Sigmoid colon (tissue), 7 donors: ENCODE data around the gene TLCD1. TPM values are rescaled to one million over a fixed set of nuclear protein-coding genes. Genes with fewer than 3 reads are reported as not detected.
A peak's percentile ranks its signal among the peaks of the same experiment; 100 is the strongest.

ENCODE experiments used
- DNase-seq: peaks from one replicate; pipeline ENCODE4 v3.0.0-alpha.2; 2019
- H3K27ac ChIP-seq, 4 donors: fragments of 200-600 bp; sonication (generic); one replicate each; pipeline ENCODE4 v1.5.1; 2016 to 2019; ENCODE audit warnings: mild to moderate bottlenecking in 1 of 4
- H3K27me3 ChIP-seq, 3 donors: fragments of 200-600 bp; sonication (generic); one replicate each; pipeline ENCODE4 v1.5.1; 2019; ENCODE audit warnings: mild to moderate bottlenecking in 1 of 3
- H3K36me3 ChIP-seq, 4 donors: fragments of 200-600 bp; sonication (generic); one replicate each; pipeline ENCODE4 v1.5.1; 2016 to 2019
- H3K4me1 ChIP-seq, 4 donors: fragments of 200-600 bp; sonication (generic); one replicate each; pipeline ENCODE4 v1.5.1; 2017 to 2019
- H3K4me3 ChIP-seq, 4 donors: fragments of 200-600 bp; sonication (generic); one replicate each; pipeline ENCODE4 v1.5.1; 2017 to 2019; ENCODE audit warnings: mild to moderate bottlenecking in 2 of 4, moderate library complexity in 1 of 4
- H3K9me3 ChIP-seq, 4 donors: fragments of 200-600 bp in 3 of 4; sonication (generic) in 3 of 4; one replicate each; pipeline versions ENCODE4 v1.5.1 to v1.6.1; 2013 to 2019
- EP300 ChIP-seq, 4 donors: sonication (generic); formaldehyde crosslinking; IDR thresholded peaks; one replicate each; pipeline ENCODE4 v1.6.1; 2017; ENCODE audit warnings: antibody characterized with exemption in 4 of 4
- POLR2A ChIP-seq, 2 donors: fragments of 450-650 bp; IDR thresholded peaks; one replicate each; pipeline ENCODE4 v1.6.1; 2016; ENCODE audit warnings: antibody characterized with exemption in 2 of 2, mild to moderate bottlenecking in 2 of 2, moderate library complexity in 2 of 2
- POLR2AphosphoS5 ChIP-seq, 4 donors: sonication (generic); formaldehyde crosslinking; IDR thresholded peaks; one replicate each; pipeline ENCODE4 v1.6.1; 2017; ENCODE audit warnings: antibody characterized with exemption in 4 of 4
- WGBS, 2 donors: extraction: QIAGEN DNeasy Blood & Tissue Kit; methylation state at CpG; one replicate each; pipeline ENCODE4 v1.1.7; 2013; 5-methylcytosine and 5-hydroxymethylcytosine counted together
- intact Hi-C: fragments of 100-400 bp; cut with DNase I; formaldehyde crosslinking; loops from one replicate; pipeline ENCODE4 v1.15.1; 2023
- polyA plus RNA-seq, 3 donors: library from polyadenylated mRNA; stranded (reverse); fragments of 200-250 nt; gene quantifications; one replicate each; pipeline ENCODE4 v1.2.3, GENCODE V29; 2013
- total RNA-seq, 4 donors: library from RNA; depleted of rRNA; stranded (reverse); fragments of >200 nt; gene quantifications; one replicate each; pipeline ENCODE4 v1.1.0, GENCODE V29; 2016
- TF ChIP-seq, protein P1 (sequence below), 4 experiments: fragments of 450-650 bp in 3 of 4; fragments of 200-600 bp in 1 of 4; IDR thresholded peaks; one replicate each; pipeline ENCODE4 v1.5.1; 2016 to 2019; ENCODE audit warnings: antibody characterized with exemption in 4 of 4, mild to moderate bottlenecking in 3 of 4, moderate library complexity in 2 of 4
- donor health status: healthy with polysubstance abuse.
- donor health status: Bipolar disorder and iron deficiency.
- donor health status: healthy.

Gene TLCD1
- total and polyA plus RNA-seq, 7 donors: 0.66 to 14.2 (median 2.1) TPM; not detected in 2

- TF ChIP-seq POLR2A (IDR thresholded peaks at IDR 0.05) (no peak), EP300 (IDR thresholded peaks at IDR 0.05) (no peak), POLR2AphosphoS5 (IDR thresholded peaks at IDR 0.05) (no peak)
- TF ChIP-seq, protein P1, sequence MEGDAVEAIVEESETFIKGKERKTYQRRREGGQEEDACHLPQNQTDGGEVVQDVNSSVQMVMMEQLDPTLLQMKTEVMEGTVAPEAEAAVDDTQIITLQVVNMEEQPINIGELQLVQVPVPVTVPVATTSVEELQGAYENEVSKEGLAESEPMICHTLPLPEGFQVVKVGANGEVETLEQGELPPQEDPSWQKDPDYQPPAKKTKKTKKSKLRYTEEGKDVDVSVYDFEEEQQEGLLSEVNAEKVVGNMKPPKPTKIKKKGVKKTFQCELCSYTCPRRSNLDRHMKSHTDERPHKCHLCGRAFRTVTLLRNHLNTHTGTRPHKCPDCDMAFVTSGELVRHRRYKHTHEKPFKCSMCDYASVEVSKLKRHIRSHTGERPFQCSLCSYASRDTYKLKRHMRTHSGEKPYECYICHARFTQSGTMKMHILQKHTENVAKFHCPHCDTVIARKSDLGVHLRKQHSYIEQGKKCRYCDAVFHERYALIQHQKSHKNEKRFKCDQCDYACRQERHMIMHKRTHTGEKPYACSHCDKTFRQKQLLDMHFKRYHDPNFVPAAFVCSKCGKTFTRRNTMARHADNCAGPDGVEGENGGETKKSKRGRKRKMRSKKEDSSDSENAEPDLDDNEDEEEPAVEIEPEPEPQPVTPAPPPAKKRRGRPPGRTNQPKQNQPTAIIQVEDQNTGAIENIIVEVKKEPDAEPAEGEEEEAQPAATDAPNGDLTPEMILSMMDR (IDR thresholded peaks at IDR 0.05): no peak
- Histone ChIP-seq H3K4me3 (no peak overlapping the region), H3K27ac (peak overlapping the region; percentile 20 to 90 (median 86)), H3K27me3 (no peaks in the 10 kb centered on the region), H3K4me1 (peaks cover 0 to 50% (median 44%) of the 10 kb centered on the region in 4 donors), H3K36me3 (peaks cover 0 to 9% (median 4%) of the 10 kb centered on the region in 4 donors), H3K9me3 (no peaks in the 10 kb centered on the region)
- intact Hi-C loops: no loop called here
- 15 to 55% methylated on average over 7 of the region's 7 CpGs for WGBS, 2 donors
- DNase-seq: no peak
These were observed 21.1 kb upstream of the TLCD1 start for GRCh38 chr17:28747051-28747691.

- TF ChIP-seq, protein P1 (IDR thresholded peaks at IDR 0.05): no peak
- TF ChIP-seq POLR2A (IDR thresholded peaks at IDR 0.05) (no peak), EP300 (IDR thresholded peaks at IDR 0.05) (no peak), POLR2AphosphoS5 (IDR thresholded peaks at IDR 0.05) (no peak)
These were observed 20.6 kb upstream of the TLCD1 start for GRCh38 chr17:28746611-28747050.

DNA sequence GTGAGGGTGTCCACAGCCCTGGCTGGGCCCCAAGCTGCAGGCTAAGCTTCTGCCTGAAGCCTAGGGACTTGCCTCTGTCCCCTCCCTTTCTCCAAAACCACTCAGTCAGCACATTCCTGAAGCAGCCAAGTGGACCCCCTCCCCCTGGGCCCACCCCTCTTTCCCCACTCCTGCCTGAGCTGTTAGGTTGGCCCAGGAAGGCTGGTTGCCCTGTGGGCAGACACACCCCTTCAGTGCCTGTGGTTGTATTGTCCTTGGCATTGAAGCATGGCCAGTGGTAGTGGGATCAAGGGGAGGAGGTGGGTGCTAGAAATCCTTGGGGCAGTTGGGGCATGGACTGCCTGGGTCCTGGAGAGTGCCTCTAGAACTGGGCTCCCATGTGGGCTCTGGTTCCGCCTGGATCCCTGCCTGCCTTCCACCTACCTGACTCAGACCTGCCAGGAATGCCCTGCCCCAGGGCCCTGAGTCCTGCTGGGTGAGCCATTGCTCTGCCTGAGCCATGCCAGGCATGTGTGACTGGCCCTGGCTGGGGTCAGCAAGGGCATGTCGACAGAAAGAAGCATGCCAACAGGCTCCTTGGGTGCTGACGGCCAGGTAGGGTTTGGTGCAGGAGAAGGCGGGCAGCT, 19.9 kb upstream of the TLCD1 start:
- peak overlapping the region in 1 of 4 donors; percentile 78 for H3K4me3 ChIP-seq
- TF ChIP-seq POLR2AphosphoS5 (IDR thresholded peaks at IDR 0.05) (no peak), POLR2A (IDR thresholded peaks at IDR 0.05) (no peak), EP300 (IDR thresholded peaks at IDR 0.05) (no peak)
- TF ChIP-seq, protein P1 (IDR thresholded peaks at IDR 0.05): no peak
- H3K27ac ChIP-seq: peak overlapping the region; percentile 84 to 91 (median 89)
- no peak for DNase-seq
- H3K9me3 ChIP-seq: no peaks in the 10 kb centered on the region
- no peaks in the 10 kb centered on the region for H3K27me3 ChIP-seq
- H3K36me3 ChIP-seq: peaks cover 0 to 9% (median 4%) of the 10 kb centered on the region in 4 donors
- intact Hi-C loops: no loop called here
- 19 to 63% methylated on average over 4 of the region's 4 CpGs for WGBS, 2 donors
- H3K4me1 ChIP-seq: peaks cover 0 to 50% (median 44%) of the 10 kb centered on the region in 4 donors

More at GRCh38 chr17:28746611-28747050, 20.6 kb upstream of the TLCD1 start:
- H3K4me1 ChIP-seq: peaks cover 0 to 50% (median 44%) of the 10 kb centered on the region in 4 donors
- peaks cover 0 to 9% (median 4%) of the 10 kb centered on the region in 4 donors for H3K36me3 ChIP-seq
- H3K4me3 ChIP-seq: no peak overlapping the region
- intact Hi-C loops: no loop called here
- 15 to 59% methylated on average over 5 of the region's 5 CpGs for WGBS, 2 donors
- no peak for DNase-seq
- H3K27me3 ChIP-seq: no peaks in the 10 kb centered on the region
- peak overlapping the region; percentile 20 to 90 (median 86) for H3K27ac ChIP-seq
- no peaks in the 10 kb centered on the region for H3K9me3 ChIP-seq

DNA sequence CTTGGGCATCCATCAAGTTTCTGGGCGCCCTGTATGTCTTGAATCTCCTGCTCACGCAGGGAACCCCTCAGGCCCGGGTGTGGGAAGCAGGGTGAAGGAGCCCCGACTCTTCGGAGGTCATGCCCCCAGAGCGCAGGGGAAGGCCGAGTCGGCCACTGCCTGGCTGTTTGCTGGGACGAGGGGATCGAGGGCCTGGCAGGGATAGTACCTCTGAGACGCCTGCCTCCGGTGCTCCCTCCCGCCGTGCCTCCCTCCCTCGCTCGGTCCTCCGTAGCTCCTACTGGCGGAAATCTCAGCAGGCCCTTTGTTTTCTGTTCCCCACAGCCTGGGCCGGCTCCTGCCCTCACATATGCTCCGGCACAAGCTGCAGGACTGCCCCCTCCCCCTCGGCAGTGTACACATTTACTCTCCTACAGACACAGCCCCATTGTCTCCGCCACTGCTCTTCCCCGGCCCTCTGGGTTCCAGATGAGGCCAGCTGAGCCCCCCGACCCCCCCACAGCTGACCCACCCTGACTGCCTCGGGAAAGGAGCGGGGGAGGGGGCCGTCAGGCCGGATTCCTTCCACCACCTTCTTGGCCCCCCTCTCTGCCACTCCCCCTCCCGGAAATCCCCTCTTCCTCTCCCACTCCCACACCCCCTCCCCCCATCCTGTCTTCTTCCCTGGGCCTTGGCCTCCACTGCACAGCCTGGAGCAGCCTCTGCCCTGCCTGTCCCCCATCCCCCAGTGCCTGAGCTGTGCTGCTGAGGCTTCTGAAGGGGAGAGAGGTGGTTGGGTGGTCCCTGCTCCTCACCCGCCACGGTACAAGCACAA, 19.1 kb upstream of the TLCD1 start:
- Histone ChIP-seq H3K4me3 (peak overlapping the region; percentile 64 to 78 (median 72)), H3K4me1 (peaks cover 0 to 47% (median 44%) of the 10 kb centered on the region in 4 donors), H3K27me3 (no peaks in the 10 kb centered on the region), H3K9me3 (no peaks in the 10 kb centered on the region), H3K27ac (peak overlapping the region; percentile 84 to 91 (median 89)), H3K36me3 (peaks cover 0 to 9% (median 4%) of the 10 kb centered on the region in 4 donors)
- peak; percentile 83 for DNase-seq
- intact Hi-C loops: no loop called here
- TF ChIP-seq, protein P1 (IDR thresholded peaks at IDR 0.05): no peak
- TF ChIP-seq POLR2A (IDR thresholded peaks at IDR 0.05): no peak
- no peak for TF ChIP-seq EP300 (IDR thresholded peaks at IDR 0.05)
- no peak for TF ChIP-seq POLR2AphosphoS5 (IDR thresholded peaks at IDR 0.05)
- WGBS, 2 donors: 1 to 3% methylated on average over 31 of the region's 31 CpGs
